ENCODE results near the gene SUSD1.

DNA sequence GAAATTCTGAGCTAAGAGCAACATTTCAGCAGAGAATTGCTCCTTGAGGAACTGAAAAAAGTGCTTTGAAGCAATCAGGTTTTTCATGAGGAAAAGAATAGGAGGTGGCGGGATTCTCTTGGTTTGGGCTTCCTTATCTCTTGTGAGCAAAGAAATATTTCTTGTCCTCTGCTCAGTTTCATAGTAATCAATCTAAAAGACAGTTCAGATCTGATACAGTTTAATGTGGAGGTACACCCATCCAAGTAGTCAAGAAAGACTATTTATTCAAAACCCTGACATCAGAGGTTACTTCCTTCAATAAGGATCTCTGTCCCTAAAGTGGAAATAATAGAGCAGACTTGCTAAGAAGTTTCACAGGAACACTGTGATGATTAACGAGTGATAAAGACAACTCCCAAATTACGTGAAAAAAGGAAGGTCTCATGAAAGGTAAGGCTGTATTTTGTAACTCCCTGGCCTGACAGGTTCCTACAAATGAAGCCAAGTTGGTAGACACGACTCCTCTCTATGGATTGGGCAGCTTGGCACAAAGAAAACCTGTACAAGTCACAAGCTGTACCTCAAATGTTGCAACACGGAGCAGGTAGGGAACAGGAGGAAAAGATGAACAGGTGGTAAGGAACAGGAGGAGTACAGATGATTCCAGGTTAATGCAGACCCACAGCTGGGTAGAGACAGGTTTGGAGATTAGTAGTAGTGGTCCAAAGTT, 94.1 kb downstream of the SUSD1 start:
- TF ChIP-seq, protein P1, sequence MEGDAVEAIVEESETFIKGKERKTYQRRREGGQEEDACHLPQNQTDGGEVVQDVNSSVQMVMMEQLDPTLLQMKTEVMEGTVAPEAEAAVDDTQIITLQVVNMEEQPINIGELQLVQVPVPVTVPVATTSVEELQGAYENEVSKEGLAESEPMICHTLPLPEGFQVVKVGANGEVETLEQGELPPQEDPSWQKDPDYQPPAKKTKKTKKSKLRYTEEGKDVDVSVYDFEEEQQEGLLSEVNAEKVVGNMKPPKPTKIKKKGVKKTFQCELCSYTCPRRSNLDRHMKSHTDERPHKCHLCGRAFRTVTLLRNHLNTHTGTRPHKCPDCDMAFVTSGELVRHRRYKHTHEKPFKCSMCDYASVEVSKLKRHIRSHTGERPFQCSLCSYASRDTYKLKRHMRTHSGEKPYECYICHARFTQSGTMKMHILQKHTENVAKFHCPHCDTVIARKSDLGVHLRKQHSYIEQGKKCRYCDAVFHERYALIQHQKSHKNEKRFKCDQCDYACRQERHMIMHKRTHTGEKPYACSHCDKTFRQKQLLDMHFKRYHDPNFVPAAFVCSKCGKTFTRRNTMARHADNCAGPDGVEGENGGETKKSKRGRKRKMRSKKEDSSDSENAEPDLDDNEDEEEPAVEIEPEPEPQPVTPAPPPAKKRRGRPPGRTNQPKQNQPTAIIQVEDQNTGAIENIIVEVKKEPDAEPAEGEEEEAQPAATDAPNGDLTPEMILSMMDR (IDR thresholded peaks at IDR 0.05; ENCODE audit: low read depth, low read length): no peak
- TF ChIP-seq POLR2A (IDR thresholded peaks at IDR 0.05; ENCODE audit: extremely low read depth, insufficient read length): no peak
